NCI-H1417 (cell line): ENCODE results near the gene SPATA20.

Source experiments
- DNase-seq, 3 experiments: peaks; one replicate each; lab custom pipeline; 2025; lab: John Stamatoyannopoulos, UW

The SPATA20 gene

GRCh38 chr17:50578173-50578572 is 31.2 kb downstream of the SPATA20 start:
- DNase-seq, result no peak

GRCh38 chr17:50579399-50579798 is 32.4 kb downstream of the SPATA20 start:
- DNase-seq, result no peak

DNA sequence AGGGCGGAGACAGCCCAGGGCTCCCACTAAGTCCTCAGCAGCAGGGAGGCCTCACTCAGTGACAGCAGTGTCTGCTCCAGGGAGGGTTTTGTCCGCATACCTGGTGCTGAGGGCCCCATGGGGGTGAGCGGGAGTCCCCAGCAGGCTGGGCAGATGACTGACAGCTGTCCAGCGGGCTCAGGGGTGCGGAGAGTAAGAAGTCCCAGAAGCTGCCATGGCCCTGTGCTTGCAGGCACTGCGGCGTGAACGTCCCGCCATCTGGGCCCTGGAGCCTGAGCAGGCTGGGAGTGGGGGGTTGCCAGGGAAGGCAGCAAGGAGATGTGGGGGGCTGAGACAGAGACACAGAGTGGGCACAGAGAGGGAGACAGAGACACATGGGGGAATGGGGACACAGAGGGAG is 33.7 kb downstream of the SPATA20 start:
- DNase-seq, result no peak

DNA sequence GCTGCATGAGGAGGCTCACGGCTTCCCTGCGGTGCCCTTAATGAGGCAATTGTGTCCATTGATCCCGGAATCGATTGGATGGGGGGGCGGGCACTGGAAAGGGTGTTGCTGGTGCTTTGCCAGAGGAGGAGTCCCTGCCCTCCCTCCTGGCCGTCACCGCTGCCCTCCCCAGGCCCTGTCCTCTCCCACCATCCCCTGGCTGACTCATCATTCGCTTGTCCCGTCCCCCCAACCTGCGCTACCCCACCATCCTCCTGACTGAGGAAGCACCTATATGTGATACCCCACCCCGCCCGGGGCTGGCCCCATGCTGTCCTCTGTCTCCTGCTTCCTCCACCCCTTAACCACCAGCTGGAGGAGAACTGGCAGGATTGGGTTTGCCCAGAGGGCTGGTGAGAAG is 34.3 kb downstream of the SPATA20 start:
- DNase-seq, result no peak

DNA sequence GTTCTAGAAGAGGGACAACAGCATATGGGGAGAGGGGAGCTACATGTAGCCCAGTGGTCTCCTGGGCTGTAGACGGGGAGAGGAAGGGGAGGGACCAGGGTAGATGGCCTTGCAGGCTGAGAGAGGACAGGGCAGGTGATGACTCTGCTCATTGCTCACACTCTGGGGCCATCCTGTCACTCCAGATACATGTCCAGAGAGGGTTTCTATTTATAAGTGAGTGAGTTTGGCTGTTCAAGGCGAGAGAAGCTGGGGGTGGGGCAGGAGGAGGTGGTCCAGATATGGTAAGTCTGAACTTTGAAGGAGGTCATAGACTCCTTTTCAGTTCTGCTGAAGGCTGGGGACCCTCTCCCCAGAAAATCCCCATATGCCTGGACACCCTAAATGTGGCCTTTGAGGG is 35.8 kb downstream of the SPATA20 start:
- no peak for DNase-seq

- DNase-seq, result no peak
Measured at GRCh38 chr17:50583641-50584040, 36.7 kb downstream of the SPATA20 start.

- DNase-seq, result no peak
Measured at GRCh38 chr17:50584116-50584515, 37.1 kb downstream of the SPATA20 start.

GRCh38 chr17:50584749-50585148 is 37.8 kb downstream of the SPATA20 start:
- DNase-seq, result peak in 1 of 3 experiments; percentile 18

DNA sequence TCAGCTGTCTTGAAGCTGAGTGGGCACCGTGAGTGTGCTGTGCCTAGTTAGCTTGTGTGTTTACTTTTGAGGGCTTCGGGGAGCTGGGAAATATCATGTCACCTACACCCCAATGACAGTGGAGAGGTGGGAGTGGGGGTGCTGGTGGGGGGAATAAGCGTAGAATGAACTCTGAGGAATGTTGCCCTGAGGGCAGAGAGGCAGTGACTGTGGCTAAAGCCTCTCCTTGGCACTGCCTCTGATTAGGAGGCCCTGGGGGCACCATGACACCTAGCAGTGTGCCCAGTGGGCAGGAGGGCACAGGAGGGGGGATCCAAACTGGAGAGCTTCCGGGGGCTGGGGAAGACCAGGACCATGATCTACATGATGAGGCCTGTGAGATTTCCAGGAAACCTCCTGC is 38.4 kb downstream of the SPATA20 start:
- no peak for DNase-seq

- no peak for DNase-seq
Measured at GRCh38 chr17:50585891-50586290, 38.9 kb downstream of the SPATA20 start.

DNA sequence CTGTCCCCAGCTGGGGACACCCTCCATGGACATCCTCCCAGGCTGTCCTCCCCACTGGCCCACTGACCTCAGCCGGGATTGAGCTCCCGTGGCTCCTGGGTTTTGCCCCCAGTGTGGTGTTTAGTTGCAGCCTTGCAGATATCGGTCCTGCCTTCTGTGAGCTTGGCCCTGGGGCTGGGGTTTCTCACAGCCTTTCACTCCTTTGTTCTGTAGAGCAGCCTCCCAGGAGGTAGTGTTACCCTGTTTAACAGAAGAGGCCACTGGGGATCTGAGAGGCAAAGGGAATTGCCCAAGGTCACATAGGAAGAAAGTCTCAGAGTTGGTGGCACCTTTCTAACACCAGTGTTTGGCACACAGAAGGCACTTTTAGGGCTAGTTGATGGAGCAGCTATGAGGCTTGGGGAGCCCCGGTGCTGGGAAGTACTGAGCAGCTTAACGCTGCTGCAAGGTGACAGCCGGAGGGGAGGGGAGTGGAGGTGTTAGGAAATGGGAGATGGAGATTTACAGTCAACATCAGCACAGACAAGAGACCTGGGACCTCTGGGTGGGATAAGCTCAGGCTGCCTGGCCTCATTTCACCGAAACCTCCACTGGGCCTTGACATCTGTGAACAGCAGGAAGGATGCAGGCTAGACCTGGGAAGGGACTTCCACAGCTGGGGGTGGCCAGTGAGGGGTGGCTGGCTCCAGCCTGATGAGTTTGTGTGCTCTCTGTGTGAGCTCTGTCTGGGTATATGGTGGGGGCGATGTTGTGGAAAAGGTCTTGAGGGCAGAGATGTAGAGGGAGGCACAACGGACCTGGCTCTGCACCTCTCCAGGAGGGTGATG is 39.7 kb downstream of the SPATA20 start:
- no peak for DNase-seq

DNA sequence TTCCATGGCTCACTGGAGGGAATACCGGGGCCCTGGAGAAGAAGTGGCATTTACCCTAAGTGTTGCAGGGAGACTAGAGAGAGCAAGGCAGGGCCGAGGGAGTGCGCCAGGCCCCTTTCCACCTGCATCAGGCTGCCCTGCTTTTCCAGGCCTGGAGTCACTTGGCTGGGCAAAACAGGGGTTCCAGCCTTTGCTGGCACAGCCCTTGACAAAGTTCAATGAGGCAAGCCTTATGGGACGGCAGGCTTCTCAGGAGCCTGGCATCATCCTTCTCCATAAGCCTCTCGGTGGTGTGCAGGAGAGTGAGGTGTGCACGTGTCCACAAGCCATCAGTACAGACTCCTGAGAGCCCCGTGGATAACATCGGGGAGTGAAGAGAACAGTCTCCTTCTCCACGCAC is 40.6 kb downstream of the SPATA20 start:
- DNase-seq, result no peak

GRCh38 chr17:50588391-50589049 is 41.5 kb downstream of the SPATA20 start:
- no peak for DNase-seq

DNA sequence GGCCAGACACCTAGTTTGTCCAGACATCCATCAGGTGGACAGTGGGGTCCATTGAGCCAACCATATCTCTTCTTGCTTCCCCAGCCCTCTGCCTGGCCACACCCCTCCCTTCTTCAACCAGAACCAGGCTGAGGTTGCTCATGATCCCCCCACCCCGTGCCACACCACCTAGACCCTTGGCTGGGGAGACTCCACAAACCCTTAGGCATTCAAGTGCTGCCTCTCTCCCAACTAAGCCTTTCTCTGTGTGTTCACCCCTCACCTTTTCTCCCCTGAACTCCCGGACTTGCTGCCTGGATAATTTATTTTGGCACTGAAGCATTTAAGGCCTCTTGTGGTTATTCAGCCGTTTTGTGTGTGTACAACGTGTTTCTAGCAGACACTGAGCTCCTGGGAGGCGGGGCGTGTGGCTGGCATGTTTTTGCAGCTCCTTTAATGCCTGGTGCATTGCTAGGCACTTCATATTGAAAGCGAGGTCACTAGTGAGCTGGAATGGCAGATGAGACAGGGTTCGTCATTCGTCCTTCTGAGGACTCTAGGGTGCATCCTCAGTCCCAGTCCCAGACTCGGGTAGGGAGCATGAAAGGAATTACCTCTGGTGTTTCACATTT is 42.2 kb downstream of the SPATA20 start:
- DNase-seq, result peak in 2 of 3 experiments; percentile 6 to 82

DNA sequence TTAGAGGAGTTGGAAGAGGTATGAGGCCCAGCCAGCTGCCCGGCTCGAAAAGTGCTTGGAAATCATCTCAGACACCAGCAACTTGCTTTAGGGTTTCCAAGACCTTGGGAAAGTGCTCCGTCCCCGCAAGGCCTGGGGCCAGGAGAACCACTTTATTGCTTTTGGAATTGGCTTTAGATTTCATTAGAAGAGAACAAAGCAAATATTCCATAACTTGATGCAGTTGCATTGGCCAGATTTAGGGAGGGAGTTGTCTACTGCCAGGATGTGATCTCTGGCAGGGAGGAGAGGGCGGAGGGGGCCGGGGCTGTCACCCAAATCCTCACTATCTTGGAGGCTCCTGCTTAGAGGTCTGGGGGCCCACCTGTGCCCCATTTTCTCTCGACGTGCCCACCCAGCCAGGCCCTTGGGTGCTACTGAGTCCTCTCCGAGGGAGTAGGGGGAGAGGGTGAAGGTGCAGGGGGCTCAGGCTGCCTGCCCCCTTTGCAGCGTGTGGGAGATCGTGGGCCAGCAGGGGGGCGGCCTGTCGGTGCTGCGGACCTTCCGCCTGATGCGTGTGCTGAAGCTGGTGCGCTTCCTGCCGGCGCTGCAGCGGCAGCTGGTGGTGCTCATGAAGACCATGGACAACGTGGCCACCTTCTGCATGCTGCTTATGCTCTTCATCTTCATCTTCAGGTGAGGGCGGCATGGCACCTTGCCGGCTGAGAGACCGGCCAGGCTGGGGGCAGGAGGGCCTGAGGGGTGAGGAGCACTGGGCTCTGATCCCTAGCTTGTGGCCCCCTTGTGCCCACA is 44.2 kb downstream of the SPATA20 start:
- DNase-seq, result no peak

DNA sequence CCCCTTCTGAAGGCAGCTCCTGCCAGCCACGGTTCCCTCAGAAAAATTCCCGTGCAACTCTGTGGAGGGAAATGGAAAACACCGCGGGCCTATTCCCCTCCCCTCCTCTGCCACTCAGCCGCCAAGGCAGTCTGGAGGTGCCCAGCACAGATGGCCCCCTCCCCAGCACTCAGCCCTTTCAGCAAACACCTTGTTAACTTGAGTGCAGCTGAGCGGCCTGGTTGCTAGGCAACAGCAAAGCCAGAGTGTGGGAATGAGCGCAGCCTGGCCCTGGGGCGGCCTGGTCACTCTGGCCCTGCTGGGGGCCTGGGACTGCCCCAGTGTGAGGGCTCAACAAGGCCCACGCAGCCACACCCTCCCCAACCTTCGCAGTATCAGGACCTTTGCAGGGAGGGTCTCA is 46.3 kb downstream of the SPATA20 start:
- DNase-seq, result peak; percentile 87 to 97 (median 90)

DNA sequence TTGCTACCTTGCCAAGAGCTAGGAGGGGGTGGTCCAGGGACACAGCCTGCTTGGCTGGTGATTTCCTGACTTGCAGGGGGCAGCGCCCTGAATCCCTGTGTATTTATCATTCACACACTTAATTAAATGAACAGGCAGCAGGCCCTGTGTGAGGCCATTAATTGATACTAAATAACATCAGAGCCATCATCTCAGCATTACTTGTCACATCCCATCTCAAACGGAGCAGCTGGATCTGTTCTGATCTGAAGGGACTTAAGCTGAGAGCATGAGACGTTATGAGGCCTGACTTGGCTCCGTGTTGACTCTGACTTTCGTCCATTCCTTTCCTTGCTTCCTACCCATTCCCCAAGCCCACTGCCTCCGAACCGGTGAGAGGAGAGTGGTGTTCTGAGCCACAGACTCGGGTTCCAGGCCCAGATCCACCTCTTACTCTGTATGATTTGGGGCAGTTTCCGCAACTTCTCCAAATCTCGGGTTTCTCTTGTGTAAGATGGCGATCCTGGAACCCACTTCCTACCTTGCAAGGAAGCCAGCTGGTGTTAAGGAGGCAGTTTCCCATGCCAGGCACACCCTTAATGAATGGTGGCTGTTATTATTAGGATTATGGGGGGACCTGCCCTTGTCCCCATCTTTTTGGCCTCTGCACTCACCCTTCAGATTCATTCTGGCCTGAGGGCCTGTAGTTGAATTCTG is 47.3 kb downstream of the SPATA20 start:
- peak in 1 of 3 experiments; percentile 39 for DNase-seq

- DNase-seq, result peak in 2 of 3 experiments; percentile 5 to 31
Measured at GRCh38 chr17:50594892-50595291, 47.9 kb downstream of the SPATA20 start.

DNA sequence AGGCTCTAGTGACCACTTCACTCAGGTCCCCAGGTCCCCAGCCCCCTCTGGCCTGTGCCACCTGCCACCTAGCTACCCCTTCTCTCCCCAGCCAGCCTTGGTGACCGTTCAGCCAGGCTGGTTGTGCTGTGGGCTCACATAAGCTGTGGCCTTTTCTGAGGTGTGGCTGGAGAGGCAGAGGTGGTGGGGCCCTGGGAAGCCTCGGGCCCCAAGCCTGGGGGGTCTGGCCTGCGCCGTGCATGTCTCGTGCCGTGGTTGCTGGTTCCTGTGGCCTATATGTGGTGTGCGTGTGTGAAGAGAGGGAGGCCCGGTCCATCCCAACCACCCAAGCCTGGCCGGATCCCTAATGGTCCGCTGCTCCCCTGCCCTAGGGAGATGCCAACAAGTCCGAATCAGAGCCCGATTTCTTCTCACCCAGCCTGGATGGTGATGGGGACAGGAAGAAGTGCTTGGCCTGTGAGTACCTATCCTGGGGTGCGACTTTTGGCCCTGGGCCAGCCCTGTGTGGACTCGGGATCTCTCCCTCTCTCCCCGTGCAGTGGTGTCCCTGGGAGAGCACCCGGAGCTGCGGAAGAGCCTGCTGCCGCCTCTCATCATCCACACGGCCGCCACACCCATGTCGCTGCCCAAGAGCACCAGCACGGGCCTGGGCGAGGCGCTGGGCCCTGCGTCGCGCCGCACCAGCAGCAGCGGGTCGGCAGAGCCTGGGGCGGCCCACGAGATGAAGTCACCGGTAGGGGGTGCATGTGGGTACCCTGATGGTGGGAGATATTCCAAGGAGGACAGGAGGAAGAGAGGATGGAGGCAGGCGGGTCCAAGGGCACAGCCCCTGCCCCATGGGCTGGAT is 49.4 kb downstream of the SPATA20 start:
- peak in 1 of 3 experiments; percentile 39 for DNase-seq

- DNase-seq, result no peak
Measured at GRCh38 chr17:50598487-50598886, 51.5 kb downstream of the SPATA20 start.

DNA sequence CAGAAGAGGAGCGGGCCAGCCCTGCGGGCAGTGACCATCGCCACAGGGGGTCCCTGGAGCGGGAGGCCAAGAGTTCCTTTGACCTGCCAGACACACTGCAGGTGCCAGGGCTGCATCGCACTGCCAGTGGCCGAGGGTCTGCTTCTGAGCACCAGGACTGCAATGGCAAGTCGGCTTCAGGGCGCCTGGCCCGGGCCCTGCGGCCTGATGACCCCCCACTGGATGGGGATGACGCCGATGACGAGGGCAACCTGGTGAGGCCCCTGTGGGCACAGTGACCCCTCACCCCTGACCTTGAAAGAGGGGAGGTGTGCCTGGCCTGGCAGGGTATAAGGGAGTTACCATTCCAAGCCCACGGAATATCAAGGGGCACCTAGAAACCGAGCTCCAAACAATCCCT is 52.6 kb downstream of the SPATA20 start:
- no peak for DNase-seq
